Stimulated activated CD4-positive, alpha-beta T cell treated with anti-CD3 and anti-CD28 coated beads, Interleukin-12 subunit alpha, Interleukin-12 subunit beta, amount 100 ng/mL, for 24 hours (primary cell): Measurements from ENCODE around the gene ATP5F1D.

Experiments
- DNase-seq, 2 experiments: peaks; one replicate each; pipeline ENCODE4 v3.0.0-alpha.2; 2020; ENCODE audit warnings: low read depth in 2 of 2

ATP5F1D gene

DNA sequence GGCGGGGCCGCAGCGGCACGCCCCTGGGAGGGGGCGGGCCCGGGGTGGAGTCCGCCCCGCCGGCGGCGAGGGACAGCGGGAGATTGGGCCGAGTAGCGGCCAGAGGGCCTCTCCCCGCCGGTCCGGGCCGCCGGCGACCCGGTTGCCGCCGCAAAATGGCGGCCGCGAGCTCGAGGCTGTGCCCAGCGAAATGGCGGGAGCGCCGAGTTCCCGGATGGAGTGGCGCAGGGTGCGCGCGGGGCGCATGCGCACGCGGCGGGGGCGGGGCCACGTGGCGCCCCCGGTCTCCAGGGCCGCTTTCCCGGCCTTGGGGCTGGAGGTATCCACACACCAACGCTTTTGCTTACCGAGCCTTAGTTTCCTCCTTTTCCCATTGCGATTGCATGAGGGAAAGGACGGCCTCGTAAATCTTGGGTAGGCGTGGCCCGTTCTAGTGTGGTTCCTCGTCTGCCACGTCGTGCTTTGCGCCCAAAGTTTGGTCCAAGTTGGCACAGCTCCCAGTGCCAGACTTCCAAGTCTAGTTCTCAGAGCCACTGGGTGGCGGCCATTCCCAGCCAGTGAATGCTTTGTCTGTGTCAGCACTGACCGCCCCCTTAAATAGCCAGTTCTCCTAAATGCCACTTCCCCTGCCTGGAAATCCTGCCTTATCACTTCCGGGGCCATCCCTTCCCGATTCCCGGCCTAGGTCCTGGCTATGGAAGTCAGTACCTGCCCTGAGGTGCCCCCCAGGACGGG is 28.1 kb downstream of the ATP5F1D start:
- DNase-seq: peak; percentile 74 to 78

DNA sequence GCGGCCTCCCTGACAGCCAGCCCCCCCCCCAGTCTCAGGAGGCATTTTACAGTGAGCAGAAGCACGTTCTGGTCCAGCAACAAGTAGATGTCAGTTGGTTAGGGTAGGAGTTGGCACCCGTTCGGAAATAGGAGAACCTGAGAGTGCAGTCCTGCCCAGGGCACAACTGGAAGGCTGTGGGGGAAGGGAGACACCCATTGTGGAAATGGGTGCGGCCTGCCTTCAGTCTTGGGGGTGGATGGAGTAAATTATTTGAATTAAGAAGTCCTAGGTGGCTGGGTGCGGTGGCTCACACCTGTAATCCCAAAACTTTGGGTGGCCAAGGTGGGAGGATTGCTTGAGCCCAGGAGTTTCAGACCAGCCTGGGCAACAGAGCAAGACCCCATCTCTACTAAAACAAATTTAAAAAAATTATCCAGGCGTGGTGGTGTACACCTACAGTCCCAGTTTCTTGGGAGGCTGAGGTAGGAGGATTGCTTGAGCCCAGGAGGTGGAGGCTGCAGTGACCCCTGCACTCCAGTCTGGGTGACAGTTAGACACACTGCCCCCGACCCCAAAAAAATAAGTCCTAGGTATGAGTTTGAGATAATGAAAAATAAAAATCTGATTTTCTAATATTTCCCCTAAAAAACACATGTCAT is 28.8 kb downstream of the ATP5F1D start:
- no peak for DNase-seq

- no peak for DNase-seq
These were observed 29.4 kb downstream of the ATP5F1D start for GRCh38 chr19:1270854-1271527.

DNA sequence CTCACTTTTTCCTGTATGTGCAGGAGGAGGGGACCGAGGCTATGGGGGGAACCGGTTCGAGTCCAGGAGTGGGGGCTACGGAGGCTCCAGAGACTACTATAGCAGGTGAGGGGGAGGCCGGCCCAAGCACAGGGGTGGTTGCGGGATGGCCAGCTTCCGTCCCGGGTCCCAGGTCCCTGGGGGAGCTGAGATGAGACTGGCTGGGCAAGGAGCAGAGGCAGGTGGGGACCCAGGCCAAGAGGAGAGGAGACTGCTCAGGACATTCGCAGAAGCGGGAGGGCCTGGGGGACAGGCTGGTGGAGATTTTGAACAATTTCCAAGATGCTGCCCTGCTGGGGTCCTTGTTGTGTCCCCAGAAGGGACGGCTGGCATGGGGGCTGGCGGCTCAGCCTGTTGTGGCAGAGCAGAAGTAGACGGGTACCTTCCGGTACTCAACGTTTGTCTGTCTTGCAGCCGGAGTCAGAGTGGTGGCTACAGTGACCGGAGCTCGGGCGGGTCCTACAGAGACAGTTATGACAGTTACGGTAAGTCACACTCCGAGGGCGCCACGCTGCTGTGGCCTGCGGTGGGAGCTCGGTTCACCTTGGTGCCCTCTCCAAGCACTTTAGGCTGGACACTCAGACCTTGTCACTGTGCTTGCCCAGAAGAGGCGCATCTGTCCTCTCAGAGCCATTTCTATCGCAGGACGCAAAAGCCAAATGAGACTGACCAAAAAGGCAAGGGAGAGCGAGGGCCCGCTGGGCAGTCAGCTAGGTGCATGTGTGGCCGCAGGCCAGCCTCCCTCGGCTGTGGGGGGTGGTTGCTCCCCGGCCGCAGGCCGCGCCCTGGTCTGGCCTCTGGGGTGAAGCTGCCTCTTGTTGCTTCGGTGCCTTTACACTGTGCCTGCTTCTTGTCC is 30.2 kb downstream of the ATP5F1D start:
- no peak for DNase-seq

GRCh38 chr19:1272423-1273262 is 31.1 kb downstream of the ATP5F1D start:
- no peak for DNase-seq

DNA sequence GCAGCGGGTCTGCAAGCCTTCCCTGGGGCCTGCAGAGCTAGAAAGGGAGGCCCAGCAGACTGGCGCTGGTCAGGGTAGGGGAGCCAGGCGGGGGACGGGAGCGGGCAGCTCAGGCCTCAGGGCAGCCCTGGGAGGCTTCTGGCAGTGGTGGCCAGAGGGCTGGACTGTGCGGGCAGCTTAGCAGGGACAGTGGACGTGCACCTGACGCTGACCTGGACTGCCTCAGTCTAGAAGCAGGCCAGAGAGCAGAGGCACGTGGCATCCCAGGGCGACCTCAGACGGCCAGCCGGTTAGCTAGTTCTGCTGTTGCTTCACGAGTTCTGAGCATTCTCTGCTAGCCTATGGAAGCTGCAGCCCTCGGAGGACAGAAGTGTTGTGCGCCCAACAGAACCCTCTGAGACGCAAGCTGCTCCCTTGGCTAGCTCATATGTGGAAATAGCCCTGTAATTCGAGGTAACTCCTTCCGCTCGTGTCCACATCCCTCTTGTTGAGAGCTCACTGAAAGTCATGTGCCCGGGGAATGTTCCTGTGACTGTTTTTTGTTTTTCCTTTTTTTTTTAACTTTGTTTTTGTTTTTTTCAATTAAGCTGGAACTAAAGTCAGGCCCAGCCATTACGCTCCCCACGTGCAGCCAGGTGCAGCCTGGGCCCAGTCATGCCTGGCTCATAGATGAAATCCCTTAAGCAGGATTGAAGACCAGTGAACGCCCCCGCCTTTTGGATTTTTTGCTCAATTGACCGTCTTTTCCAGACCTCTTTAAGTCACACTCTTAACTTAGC is 31.9 kb downstream of the ATP5F1D start:
- no peak for DNase-seq

GRCh38 chr19:1274081-1274851 is 32.7 kb downstream of the ATP5F1D start:
- DNase-seq: no peak

DNA sequence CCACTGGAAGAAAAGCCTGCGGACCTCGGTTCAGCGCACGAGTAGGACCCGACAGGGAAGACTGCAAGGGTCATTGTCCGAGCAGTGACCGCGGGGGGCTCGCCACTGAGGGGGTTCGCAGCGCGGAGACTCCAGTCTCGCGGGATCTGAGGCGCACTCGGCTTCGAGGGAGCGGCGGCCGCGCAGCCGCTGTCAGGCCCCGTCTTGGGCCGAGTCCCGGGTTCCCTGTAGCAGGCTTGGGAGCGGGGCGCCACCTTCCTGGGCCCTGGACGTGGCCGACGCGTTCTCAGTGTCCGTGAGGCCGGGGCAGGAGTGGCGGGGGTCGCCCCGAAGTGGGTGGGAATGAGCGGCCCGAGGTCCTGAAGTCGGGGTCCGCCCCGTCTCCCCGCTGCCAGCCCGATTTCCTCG is 33.3 kb downstream of the ATP5F1D start:
- no peak for DNase-seq

GRCh38 chr19:1275260-1275975 is 33.9 kb downstream of the ATP5F1D start, which contains the start of gene FAM174C:
TSS of gene FAM174C (plus strand) at chr19:1275530. CDS start at chr19:1275550, 20 bp downstream.
- DNase-seq: peak; percentile 96 to 97

GRCh38 chr19:1275976-1276627 is 34.6 kb downstream of the ATP5F1D start:
- DNase-seq: no peak

- DNase-seq: no peak
These were observed 35.1 kb downstream of the ATP5F1D start for GRCh38 chr19:1276628-1277022.

DNA sequence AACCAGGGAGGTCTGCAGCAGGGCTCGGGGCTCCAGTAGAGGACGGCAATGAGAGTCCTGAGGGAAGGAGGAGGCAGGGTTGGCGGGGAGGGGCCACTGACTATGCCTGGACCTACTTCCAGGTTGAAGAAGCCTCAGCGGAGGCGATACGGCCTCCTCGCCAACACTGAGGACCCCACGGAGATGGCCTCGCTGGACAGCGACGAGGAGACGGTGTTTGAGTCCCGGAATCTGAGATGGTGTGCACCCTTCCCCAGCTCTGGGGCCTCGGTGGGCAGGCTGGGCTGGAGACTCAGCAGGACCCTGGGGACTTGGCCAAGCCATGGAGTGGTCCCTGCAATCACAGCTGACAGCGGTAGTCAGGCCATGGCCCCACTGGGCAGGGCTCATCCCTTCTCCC is 35.5 kb downstream of the ATP5F1D start:
- no peak for DNase-seq

- no peak for DNase-seq
These were observed 36.5 kb downstream of the ATP5F1D start for GRCh38 chr19:1278074-1278473.

DNA sequence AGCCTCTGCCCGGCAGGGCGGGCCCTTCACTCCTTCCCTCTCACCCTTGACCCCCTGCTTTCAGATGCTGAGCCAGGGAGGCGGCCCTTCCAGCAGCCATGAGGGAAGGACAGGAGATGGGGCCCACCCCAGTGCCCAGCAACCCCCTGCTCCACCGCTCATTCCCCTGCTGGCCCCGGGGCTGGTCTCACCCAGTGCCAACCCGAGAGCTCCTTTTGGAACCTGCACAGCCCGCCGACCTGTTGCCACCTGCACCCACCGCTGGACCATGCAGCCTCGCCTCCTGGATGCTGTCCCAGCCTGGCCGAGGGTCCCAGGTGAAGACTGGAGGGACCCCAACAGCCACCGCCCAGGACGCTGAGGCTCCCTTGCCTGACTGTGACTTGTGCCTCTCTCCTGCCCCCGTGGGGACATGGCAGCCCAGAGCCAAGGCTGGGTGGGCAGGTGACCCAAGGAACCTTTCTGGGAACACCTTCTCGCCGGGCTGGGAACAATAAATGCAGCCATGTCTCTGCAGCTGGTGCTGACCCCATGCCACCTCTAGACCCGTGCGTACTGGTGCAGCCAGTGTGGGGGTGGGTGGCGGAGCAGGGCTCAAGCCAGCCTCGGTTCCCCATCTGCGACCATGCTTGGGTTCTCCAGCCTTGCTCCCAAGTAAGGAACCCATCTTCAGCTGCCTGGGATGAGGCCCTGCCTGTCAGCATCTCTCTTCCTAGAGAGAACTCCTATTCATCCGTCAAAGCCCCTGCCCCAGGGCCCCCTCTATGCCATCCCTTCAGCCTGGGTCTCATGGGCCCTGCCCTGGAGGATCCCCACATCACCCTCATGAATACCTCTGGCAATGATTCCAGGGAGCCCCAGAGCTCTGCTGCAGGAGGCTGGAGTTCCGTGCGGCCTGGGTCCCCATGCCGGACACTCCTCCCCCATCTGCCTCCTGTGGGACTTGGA is 37.4 kb downstream of the ATP5F1D start:
- no peak for DNase-seq

- DNase-seq: peak in 1 of 2 experiments; percentile 79
These were observed 38.3 kb downstream of the ATP5F1D start for GRCh38 chr19:1279782-1280341.
